ENCODE results near the gene ZNF564.
A peak's percentile ranks its signal among the peaks of the same experiment; 100 is the strongest.

ZNF564 gene

DNA sequence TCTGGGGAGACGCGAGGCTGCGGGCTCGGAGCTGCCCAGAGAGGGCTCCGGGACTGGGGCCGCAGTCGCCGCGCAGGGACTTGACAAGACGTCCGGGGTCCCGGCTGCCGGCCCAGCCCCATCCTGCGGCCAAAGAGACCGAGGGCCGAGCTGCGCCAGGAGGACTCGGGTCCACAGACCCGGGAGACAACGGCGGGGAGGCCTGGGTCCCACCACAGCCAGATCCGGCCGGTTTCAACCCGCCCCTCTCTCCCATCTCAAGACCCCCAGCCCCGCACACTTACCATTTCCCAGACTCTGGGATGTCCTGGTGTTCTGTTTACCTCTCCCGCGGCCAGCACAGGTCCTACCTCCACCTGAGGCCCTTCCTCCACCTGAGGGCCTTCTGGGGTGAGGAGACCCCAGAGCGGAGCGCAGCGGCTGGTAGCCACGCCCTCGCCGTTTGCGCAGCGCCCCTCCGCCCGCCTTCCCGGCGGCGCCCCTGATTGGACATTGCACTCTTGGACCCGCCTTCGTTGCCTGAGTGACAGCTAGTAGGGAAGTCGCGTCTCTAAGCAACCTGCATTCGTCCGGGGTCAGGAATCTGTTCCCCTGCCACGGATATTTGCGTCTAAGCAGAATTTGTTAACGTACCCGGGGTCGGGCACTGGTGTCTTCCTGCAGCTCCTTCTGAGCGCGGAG is 66.8 kb downstream of the ZNF564 start, which contains the start of gene ZNF709:
TSS of gene ZNF709 (minus strand) at position 446 of the 681 bp plus-strand sequence. CDS start at position 287, 159 bp downstream.
- H3K4me1 ChIP-seq (ENCODE audit: insufficient read depth, insufficient read length), result no peaks in the 10 kb centered on the region
- H3K36me3 ChIP-seq (ENCODE audit: insufficient read depth, insufficient read length, low read length), result no peaks in the 10 kb centered on the region
- DNase-seq (ENCODE audit: low read depth, low spot score), result peak; percentile 90
- H3K27me3 ChIP-seq (ENCODE audit: insufficient read depth, insufficient read length), result peaks cover 7% of the 10 kb centered on the region
- TF ChIP-seq ZNF274 (IDR thresholded peaks at IDR 0.05; ENCODE audit: low read depth, low read length) (no peak), SUZ12 (IDR thresholded peaks at IDR 0.05; ENCODE audit: extremely low read depth, insufficient read depth, insufficient read length) (no peak), YY1 (IDR thresholded peaks at IDR 0.05; ENCODE audit: insufficient read depth, insufficient read length) (no peak)
- no peaks in the 10 kb centered on the region for H3K9me3 ChIP-seq (ENCODE audit: insufficient read depth, low read length)
- H3K9ac ChIP-seq (ENCODE audit: insufficient read length, low read depth), result peak within 1 kb of the TSS; percentile 78
- peak within 1 kb of the TSS; percentile 86 for H3K4me3 ChIP-seq (ENCODE audit: insufficient read length, low read depth)

DNA sequence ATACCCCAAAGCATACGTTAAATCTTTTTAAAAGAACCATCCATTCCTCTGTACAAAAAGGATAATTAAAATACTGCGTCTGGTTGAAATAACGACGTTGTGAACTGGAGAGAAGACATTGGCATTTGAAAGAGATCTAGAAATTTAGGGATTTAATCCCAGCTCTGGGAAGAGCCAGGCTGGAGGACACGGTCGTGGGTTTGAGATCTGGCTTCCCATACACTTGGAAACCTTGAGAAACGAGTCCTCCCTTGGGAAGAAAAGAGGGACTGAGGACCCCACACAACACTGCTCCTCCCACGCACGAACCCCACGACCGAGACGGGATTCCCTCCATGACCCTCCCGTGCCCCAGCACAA is 67.3 kb downstream of the ZNF564 start:
- peaks cover 7% of the 10 kb centered on the region for H3K27me3 ChIP-seq (ENCODE audit: insufficient read depth, insufficient read length)
- no peak for DNase-seq (ENCODE audit: low read depth, low spot score)
- H3K4me1 ChIP-seq (ENCODE audit: insufficient read depth, insufficient read length), result no peaks in the 10 kb centered on the region
- TF ChIP-seq YY1 (IDR thresholded peaks at IDR 0.05; ENCODE audit: insufficient read depth, insufficient read length), result no peak
- H3K9ac ChIP-seq (ENCODE audit: insufficient read length, low read depth), result peak overlapping the region; percentile 78
- H3K9me3 ChIP-seq (ENCODE audit: insufficient read depth, low read length), result no peaks in the 10 kb centered on the region
- H3K4me3 ChIP-seq (ENCODE audit: insufficient read length, low read depth), result peak overlapping the region; percentile 86
- no peaks in the 10 kb centered on the region for H3K36me3 ChIP-seq (ENCODE audit: insufficient read depth, insufficient read length, low read length)

DNA sequence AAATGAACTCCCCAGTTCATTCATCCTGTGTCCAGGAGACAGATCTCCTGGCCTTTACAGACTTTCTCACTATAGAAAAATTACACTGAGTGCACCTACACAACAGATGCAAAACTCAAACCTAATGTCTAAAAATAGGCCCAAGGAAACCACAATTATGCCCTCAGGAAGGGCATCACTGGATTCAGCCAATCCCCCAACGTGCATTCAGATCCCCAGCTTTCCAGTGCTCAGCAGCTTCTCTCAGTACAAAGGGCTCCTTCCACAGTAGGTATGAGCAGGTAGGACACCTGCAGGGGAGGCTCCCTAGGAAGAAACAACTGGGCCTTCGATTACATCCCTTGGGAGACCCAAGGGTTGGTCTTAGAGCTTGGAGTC is 68.8 kb downstream of the ZNF564 start:
- peaks cover 7% of the 10 kb centered on the region for H3K27me3 ChIP-seq (ENCODE audit: insufficient read depth, insufficient read length)
- no peaks in the 10 kb centered on the region for H3K36me3 ChIP-seq (ENCODE audit: insufficient read depth, insufficient read length, low read length)
- no peak for DNase-seq (ENCODE audit: low read depth, low spot score)
- H3K4me1 ChIP-seq (ENCODE audit: insufficient read depth, insufficient read length), result no peaks in the 10 kb centered on the region
- H3K4me3 ChIP-seq (ENCODE audit: insufficient read length, low read depth), result no peak overlapping the region
- TF ChIP-seq SUZ12 (IDR thresholded peaks at IDR 0.05; ENCODE audit: extremely low read depth, insufficient read depth, insufficient read length) (no peak), ZNF274 (IDR thresholded peaks at IDR 0.05; ENCODE audit: low read depth, low read length) (no peak), YY1 (IDR thresholded peaks at IDR 0.05; ENCODE audit: insufficient read depth, insufficient read length) (no peak)
- H3K9me3 ChIP-seq (ENCODE audit: insufficient read depth, low read length), result no peaks in the 10 kb centered on the region
- no peak overlapping the region for H3K9ac ChIP-seq (ENCODE audit: insufficient read length, low read depth)

DNA sequence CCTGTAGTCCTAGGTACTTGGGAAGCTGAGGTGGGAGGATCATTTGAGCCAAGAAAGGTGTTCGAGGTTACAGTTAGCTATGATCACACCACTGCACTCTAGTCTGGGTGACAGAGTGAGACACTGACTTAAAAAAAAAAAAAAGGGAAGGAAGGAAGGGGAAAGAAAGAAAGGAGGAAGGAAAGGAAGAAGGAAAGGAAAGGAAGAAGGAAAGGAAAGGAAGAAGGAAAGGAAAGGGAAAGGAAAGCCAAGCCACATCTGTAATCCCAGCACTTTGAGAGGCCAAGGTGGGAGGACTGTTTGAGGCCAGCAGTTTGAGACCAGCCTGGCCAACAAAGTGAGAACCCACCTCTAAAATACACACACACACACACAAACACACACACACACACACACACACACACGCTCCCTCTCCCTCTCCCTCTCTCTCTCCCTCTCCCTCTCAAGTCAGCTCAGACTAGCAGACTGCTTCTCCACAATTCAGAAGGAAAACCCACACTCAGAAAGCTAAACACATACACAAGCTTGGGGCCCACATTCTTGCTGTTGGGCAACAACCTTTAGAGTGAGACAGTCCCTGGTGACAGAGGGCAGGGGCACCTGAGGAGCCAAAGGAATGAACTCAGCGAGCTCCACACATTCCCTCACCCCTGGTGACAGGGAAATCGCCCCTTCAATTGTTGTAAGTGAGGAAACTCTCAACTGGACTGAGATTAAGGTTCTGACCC is 69.3 kb downstream of the ZNF564 start:
- no peak for TF ChIP-seq SUZ12 (IDR thresholded peaks at IDR 0.05; ENCODE audit: extremely low read depth, insufficient read depth, insufficient read length)
- no peak for TF ChIP-seq ZNF274 (IDR thresholded peaks at IDR 0.05; ENCODE audit: low read depth, low read length)
- no peak for TF ChIP-seq YY1 (IDR thresholded peaks at IDR 0.05; ENCODE audit: insufficient read depth, insufficient read length)
- Histone ChIP-seq H3K9ac (ENCODE audit: insufficient read length, low read depth) (no peak overlapping the region), H3K36me3 (ENCODE audit: insufficient read depth, insufficient read length, low read length) (no peaks in the 10 kb centered on the region), H3K9me3 (ENCODE audit: insufficient read depth, low read length) (no peaks in the 10 kb centered on the region), H3K27me3 (ENCODE audit: insufficient read depth, insufficient read length) (peaks cover 7% of the 10 kb centered on the region), H3K4me1 (ENCODE audit: insufficient read depth, insufficient read length) (no peaks in the 10 kb centered on the region), H3K4me3 (ENCODE audit: insufficient read length, low read depth) (no peak overlapping the region)
- no peak for DNase-seq (ENCODE audit: low read depth, low spot score)

DNA sequence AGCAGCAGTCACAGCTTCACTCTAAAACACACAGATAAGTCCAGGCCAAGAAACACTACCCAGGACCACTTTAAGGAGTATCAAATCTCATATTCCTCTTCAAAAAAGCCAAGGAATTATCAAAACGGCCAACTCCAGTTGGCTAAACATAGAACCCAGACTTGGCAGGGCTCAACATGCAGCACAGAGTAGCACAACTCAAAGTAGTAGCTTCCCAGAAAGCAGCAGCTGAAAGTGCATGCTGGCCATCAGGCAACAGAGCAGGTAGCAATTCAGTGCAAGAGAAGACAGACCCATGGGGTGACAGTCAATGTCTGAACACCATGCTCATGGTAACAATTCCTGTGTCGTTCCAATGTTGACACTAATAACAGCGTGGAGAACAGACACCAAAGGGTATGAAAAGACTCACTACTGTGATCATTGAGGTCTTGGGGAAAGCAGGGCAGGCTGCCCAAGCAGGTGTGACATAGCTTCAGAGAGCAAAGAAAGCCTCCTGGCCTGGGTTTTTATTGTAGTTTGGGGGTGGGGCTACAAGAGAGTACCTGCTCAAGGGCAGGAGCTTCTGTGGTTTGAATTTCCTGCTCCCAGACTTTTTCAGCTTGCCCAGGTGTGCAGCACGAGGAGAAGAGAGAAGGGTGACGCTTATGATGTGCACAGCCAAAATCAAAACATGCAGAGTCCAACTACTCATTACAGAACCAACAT is 72.9 kb downstream of the ZNF564 start:
- TF ChIP-seq ZNF274 (IDR thresholded peaks at IDR 0.05; ENCODE audit: low read depth, low read length), result no peak
- no peak for TF ChIP-seq YY1 (IDR thresholded peaks at IDR 0.05; ENCODE audit: insufficient read depth, insufficient read length)
- DNase-seq (ENCODE audit: low read depth, low spot score), result no peak
- no peak overlapping the region for H3K9ac ChIP-seq (ENCODE audit: insufficient read length, low read depth)
- H3K4me3 ChIP-seq (ENCODE audit: insufficient read length, low read depth), result no peak overlapping the region
- H3K4me1 ChIP-seq (ENCODE audit: insufficient read depth, insufficient read length), result no peaks in the 10 kb centered on the region
- no peaks in the 10 kb centered on the region for H3K36me3 ChIP-seq (ENCODE audit: insufficient read depth, insufficient read length, low read length)
- H3K27me3 ChIP-seq (ENCODE audit: insufficient read depth, insufficient read length), result no peaks in the 10 kb centered on the region
- peaks cover 11% of the 10 kb centered on the region; the same call in 1 of the 2 replicates for H3K9me3 ChIP-seq (ENCODE audit: insufficient read depth, low read length)

Data from NT2/D1 (cell line).